NCI-H524 treated with DMSO at 0.1 percent for 48 hours (cell line): Measurements from ENCODE around the gene MLST8.
"Not testable (repeated sequence)": the region's sequence is repeated elsewhere in the genome, so short reads cannot be mapped to it uniquely, and the experiment has no call there.

Source experiments
- DNase-seq: peaks from one replicate; lab custom pipeline; 2025; lab: John Stamatoyannopoulos, UW

The MLST8 gene

DNA sequence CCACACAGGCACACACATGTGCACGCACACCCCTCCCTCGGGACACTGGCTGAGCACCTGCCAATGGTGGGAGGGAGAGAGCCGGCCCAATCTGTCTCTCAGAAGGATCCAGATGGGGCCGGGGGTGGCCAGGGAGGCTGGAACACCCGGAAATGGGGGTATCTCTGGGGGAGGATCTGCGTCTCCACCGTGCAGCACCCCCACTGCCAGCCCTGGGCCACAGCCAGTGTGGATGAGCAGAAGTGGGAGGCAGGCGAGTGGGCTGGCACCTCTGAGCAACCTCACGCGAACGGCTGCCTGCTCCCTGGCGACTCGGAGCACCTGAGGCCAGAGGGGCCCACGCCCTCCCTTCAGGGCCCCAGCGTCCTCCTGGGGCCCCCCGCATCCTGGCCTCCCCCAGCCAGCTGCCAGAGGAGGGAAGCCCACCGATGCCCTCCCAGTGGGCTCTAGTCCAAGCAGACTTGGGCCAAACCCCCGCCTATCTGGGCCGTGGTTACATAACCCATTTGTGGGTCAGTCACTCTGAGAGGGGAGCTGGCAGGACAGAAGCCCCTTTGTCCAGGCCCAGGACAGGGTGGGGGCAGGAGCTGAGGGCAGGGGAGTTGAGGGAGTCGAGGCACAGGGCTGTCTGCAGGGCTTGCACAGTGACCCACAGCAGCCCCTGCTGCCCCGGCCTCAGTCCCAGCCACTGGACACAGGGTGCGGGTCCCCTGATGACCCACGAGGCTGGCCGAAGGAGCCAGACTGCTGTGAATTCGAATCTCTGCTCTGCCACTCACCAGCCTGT is 14.4 kb upstream of the MLST8 start:
- no peak for DNase-seq

DNA sequence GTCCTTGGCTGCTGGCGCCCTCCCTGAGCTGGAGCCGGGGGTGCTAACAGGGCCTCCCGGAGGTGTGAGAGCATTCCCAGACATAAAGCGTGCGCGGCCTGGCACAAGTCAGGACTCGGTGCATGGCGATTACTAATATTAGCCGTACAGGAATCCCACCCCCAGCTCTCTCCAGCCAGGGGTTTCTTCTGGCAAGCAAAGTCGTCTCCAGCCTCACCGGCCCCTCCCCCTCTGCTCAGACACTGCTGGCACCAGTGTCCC is 13.9 kb upstream of the MLST8 start:
- no peak for DNase-seq

DNA sequence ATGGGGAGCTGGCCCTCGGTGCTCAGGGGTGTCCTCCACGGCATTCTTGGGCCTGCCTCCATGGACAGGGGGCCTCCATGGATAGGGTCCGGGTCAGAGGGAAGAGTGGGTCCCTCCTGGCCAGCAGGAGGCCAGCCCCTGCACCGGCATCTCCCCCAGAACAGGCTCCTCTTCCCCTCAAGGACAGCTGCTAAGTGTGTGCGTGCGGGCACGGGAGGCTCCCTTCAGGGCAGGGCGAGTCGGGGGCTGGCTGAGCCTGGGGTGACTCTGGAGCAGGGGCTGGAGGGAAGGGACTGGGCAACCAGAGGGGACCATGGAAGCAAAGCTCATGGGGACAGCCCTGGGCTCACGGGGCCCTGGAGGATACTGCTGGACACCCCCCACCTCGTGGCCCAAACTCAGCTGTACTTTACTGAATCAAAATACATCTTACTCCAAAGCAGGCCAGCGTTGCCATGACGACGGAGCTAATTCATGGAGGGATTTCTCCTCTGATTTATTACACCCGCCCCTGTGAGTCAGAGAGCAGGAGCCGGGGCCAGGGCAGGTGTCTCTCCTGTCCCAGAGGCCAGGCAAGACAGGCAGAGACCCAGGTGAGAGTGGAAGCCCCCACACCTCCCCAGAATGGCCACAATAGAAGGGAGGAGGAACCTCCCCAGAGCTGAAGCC is 11.0 kb upstream of the MLST8 start:
- DNase-seq = no peak

DNA sequence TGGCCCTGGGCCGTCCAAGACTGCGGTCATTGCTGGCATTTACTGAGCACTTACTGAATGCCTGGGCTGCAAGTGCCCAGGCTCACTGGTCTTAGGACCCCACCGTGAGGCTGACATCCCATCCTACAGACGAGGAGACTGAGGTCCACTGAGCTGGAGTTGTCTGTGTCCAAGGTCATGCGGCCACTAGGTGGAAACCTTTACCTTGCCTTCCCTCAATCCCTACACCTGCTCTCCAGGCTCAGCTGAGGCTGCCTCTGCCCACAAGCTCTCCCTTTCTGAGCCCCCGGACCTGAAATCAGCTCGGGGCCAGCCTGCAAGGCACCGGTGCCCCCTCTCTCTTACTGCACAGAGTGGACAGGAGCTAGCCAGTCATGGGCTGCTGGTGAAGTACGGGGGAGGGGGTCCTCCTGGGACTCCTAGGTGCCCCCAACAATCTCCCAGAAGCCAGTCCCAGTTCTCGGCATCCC is 10.4 kb upstream of the MLST8 start:
- DNase-seq = no peak

DNA sequence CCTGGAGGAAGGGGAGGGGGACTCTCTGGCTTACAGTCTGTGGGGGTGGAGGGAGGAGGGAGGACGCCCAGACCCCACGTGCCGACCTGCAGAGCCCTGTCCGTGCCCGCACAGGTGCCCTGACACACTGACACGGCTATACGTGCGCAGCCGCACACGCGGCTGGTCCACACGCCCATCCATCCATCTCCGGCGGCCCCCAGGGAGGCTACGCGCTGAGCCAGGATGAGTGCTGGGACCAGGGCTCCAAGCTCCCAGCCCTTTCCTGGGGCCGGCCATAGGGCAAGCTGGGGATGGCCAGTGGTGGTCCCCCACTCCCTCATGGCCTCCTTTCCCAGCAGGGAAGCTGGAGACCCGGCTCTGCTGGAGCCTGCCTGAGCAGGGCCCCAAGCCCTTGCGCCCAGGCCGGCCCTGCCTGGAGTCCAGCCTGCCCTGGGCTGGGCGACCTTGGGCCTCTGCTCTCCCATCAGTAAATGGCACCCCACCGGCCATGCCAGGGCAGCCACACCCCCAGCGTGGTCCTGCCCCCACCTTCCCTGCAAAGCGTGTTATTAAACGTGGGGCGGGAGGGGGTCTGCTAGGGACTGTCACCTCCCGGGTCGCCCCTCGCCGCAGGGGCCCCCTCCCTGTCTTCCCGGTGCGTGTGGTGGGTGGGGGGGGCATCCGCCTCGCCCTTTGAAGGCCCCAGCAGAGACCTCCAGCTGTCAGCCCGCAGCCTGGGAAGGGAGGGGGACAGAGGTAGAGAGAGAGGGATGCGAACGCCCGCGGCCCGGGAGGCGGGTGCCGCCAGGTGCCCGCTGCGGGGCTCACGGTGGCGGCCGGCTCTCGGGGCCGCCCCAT is 9.7 kb upstream of the MLST8 start:
- no peak for DNase-seq

DNA sequence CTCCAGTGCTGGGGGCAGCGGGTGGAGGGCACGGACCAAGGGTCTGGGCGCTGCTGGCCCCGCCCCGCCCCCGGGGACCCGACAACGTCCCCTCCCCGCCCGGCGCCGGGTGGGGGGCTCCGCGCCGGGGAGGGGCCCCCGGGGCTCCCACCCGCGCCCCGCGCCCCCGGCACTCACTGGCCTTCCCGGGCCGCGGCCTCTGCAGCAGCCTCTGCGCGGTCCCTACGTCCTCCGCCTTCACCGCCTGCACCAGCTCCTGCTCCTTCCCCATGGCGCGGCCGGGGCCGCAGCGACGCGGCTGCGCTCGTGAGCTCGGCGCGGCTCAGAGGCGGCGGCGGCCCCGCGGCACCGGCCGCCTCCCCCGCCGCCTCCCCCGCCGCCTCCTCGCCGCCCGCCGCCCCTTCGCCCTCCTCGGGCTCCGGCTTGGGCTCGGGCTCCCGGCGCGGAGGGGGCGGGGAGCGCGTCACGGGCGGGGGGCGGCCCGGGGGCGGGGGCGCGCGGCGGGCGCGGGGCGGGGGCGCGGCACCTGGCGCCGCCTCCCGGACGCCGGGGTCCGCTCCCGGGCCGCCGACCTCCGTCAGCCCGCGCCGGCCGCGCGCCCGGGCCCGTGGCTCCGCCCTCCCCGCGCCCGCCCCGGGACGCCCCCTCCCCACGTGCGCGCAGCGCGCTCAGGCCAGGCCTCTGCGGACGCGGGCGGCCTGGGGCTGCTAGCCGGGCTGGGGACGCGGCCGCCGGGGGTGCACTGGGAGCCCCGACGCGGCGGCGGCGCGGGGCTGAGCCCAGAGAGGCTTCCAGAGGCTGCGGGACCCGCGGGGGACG is 8.9 kb upstream of the MLST8 start, which contains the start of gene CASKIN1:
TSS of gene CASKIN1 (minus strand) at position 444 of the 819 bp plus-strand sequence. CDS start at position 271, 173 bp downstream.
- DNase-seq = no peak

DNA sequence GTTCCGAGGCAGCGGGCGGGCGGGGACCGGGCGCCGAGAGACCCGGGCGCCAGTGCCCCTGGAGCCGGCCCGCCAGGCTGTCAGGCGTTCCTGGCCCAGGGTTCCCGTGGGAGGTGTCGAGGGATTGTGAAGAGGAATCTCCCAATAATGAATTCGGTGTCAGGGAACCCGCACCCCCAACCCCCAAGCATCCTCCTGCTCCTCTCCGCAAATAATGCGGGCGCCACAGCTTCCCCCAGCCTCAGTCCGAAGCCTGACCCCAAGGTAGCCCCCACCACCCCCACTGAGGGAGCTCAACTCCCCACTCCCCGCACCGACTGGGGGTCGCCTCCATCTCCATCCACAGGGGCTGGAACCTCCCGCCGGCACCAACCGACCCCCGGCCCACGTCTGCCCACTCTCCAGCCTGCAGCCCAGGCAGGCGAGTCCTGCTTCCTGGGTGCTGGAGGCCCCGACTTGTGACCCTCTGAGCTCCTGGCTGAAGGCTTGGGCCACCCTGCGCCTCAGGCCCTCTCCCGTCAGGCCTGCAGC is 8.2 kb upstream of the MLST8 start:
- no peak for DNase-seq

DNA sequence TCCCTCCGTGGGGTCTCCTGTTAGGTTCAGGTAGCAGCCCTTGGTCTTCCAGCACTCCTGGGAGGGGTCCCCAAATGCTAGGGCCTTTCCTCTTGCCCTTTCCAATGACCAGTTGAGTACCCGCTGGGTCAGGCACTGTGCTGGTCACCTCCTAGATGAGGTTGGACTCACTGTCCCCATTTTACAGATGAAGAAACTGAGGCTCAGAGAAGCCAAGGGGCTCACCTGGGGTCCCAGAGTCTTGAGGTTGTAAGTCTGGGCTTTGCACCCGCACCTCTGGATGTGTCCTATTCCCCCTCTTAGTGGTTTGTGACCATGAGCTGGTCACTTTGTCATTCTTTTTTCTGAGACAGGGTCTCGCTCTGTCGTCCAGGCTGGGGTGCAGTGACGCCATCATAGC is 7.5 kb upstream of the MLST8 start:
- no peak for DNase-seq

DNA sequence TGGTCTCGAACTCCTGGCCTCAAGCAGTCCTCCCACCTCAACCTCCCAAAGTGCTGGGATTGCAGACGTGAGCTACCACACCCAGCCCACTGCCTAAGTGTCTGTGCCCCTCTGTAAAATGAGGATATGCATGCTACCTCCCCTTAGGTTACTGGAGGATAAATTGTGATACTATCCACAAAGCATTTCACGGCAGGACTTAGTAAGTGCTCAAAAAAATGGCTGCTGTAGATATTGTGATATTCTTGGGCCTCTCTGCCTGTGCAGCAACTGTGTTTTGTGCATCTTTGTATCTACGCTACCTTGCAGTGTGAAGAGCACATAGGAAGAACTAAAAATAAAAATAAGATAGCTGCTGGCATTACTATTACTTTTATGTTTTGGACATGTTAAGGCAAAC is 7.0 kb upstream of the MLST8 start:
- DNase-seq = no peak

DNA sequence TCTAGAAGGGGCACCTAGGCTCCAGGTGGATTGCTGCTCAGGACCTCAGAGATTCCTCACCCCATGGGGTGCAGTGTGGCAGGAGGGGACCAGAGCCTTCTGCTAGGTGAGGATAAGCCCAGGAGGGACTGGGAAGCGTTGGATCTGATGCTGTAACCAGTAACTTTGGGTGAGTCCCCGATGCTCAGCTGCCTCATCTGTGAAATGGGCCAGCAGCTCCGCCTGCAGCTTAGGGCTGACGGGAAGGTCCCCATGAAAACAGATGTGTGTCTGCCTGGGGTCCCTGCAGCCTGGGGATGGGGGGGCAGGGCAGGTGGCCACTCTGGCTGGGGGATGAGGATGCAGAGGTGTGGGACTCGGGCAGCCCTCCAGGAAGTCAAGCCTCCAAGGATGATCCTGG is 6.2 kb upstream of the MLST8 start:
- DNase-seq = no peak

DNA sequence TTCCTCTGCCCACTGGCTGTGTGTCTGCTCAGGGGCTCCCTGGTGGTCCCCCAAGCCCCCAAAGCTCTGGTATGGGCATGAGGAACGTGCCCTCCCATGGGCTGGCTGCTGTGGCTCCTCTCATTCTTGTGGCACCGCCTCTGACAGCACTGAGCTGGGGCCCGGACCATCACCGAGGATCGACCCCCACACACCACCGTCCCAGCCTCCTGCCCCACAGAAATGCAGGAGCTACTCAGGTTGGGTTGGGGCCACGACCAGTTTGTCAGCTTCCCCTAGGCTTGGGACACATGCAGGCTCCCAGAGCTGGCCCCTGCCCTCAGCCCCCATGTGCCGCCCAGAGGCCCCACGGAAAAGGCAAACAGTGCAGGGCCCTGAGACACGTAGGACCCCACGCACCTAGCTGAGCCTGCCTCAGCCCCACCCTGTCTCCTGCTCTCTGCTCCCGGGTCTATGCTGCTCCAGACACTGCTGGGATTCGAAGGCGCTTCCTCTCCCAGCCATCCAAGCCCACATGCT is 5.6 kb upstream of the MLST8 start:
- DNase-seq = no peak

DNA sequence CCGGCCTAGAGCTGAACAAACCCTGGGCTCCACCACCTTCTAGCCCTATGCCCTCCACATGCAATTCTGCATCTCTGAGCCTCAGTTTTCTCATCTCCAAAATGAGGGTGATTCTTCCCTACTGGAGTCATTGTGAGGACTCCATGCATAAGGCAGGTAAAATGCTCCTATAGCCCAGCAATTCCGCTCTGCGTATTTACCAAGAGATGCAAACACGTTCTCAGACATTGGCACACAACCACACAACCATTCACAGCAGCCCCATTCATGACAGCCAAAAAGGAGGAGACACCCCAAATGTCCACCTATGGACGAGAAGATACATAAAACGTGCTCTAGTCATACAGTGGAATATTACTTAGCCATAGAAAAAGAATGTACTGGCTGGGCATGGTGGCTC is 4.9 kb upstream of the MLST8 start:
- DNase-seq = no peak

DNA sequence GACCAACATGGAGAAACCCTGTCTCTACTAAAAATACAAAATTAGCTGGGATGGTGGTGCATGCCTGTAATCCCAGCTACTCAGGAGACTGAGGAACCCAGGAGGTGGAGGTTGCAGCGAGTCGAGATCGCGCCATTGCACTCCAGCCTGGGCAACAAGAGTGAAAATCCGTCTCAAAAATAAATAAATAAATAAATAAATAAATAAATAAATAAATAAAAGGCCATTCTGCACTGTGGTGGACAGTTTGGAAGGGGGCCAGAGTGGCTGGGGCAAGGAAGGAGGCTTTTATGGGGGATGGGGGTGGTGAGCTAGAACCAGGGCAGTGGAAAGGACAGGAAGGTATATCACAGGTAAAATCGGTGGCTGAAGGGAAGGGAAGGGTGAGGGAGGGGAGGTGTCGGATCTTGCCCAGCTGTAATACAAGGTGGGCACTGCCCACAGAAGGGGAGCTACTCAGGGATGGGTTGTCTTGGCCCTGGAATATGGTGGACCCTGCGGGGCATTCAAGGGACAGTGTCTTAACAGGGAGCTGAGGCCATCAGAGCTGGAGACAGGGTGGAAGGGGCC is 2.0 kb upstream of the MLST8 start:
- not testable (repeated sequence) for DNase-seq

DNA sequence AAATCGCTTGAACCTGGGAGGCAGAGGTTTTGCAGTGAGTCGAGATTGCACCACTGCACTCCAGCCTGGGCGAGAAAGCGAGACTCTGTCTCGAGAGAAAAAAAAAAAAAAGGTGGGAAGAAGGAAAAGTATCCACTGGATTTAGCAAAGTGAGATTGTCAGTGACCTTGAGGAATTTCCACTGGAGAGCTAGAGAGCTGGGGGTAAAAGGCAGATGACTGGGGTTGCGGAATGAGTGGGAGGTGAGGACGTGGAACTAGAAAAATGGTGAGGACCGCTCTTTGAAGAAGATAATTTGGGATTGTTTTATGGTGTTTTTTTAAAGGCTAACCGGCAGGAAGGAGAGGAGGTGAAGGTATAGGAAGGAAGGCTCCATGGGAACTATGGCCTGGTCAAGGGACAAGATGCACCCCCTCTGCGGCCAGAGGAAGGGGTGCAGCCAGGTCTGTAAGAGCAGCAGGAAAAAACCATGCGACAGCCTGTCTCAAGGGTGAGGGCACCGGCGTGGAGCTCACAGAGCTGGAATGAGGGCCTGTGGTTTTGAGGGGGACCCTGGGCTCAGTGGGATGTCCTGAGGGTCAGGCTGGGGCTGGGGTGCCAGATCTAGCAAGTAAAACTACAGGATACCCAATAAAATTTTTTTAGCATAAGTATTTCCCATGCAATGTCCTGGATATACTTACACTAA is 694 bp upstream of the MLST8 start:
- DNase-seq = no peak

DNA sequence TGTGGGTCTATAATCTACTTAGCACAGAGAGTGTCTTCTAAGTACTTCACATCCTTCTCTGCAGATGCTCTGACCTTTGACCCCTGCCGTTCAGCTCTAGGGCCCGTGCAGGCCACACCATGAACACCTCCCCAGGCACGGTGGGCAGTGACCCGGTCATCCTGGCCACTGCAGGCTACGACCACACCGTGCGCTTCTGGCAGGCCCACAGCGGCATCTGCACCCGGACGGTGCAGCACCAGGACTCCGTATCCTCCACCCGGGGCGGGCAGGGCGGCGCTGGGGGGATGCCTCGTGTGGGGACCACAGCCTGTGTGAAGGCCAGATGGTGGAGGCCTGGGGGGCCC is 686 bp downstream of the MLST8 start:
- DNase-seq = no peak

DNA sequence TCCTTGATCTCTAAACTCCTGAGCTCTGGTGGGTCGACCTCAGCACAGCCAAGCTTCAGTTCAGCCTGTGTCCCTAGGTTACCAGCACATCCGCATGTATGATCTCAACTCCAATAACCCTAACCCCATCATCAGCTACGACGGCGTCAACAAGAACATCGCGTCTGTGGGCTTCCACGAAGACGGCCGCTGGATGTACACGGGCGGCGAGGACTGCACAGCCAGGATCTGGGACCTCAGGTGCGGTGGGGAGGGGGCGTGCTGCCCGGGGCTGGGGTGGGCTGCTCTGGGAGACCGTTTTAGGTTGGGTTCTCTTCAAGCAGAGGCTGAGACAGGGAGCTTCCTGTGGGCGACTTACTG is 1.1 kb downstream of the MLST8 start:
- no peak for DNase-seq

DNA sequence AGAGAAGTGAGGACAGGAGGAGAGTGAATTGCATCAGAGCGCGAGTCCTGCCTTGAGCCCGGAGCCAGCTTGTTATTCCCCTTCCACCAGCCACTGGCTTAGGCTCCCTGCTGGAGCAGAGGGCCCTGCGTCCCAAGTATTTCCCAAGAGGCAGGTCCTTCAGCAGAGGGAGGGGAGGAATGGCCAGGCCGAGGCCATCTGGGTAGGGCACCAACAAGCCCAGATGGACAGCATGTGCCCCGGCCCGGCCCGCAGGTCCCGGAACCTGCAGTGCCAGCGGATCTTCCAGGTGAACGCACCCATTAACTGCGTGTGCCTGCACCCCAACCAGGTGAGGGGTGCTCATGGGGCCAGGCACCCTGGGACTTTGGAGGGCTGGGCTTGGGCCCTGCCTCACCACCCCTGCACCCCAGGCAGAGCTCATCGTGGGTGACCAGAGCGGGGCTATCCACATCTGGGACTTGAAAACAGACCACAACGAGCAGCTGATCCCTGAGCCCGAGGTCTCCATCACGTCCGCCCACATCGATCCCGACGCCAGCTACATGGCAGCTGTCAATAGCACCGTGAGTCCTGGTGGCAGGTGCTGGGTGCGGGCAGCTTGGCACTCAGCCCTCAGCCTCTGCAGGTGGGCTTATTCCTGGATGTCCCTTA is 1.7 kb downstream of the MLST8 start:
- DNase-seq = no peak

DNA sequence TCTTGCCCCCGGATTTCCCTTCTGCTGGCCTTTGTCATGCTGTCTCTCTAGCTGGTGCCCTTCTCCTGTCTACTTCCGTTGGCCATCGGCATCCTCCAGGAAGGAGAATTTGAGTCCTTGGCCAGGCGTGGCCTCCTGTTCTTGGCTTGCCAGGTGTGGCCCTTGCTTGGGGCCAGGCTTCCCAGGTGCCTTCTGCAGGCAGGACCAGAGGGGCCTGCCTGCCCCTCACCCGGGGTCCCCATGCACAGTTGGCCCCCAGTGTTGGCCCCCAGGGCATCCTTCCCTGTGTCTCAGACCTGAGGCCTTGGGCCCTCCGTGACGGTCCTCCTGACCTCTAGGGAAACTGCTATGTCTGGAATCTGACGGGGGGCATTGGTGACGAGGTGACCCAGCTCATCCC is 2.6 kb downstream of the MLST8 start:
- no peak for DNase-seq

DNA sequence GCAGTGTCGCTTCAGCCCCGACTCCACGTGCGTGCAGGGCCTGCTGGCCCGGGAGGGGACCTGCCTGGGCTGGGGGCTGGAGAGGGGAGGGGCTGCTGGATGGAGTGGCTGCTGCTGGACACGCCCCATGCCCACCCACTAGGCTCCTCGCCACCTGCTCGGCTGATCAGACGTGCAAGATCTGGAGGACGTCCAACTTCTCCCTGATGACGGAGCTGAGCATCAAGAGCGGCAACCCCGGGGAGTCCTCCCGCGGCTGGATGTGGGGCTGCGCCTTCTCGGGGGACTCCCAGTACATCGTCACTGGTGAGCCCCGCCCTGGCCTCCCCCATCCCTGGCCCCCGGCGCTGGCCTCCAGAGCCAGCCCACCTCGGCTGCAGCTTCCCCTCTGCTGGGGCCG is 3.1 kb downstream of the MLST8 start:
- DNase-seq = no peak

DNA sequence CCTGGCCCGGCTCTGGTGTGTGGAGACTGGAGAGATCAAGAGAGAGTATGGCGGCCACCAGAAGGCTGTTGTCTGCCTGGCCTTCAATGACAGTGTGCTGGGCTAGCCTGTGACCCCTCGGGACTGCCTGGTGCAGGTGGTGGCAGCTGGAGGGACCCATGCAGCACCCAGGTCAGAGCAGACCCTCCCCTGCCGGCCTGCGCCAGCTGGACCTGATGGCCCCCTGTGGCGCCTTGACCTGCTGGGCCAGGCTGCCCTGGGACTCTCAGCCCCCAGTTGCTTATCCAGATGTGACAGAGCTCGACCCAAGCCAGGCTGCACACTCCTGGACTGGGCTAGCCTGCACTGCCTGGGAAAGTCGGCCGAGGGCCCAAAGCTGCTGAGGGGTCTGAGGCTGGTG is 3.5 kb downstream of the MLST8 start:
- no peak for DNase-seq
